B cell (primary cell): ENCODE results near the gene ST6GAL2. TPM values are rescaled to one million over a fixed set of nuclear protein-coding genes. Genes with fewer than 3 reads are reported as not detected.

Experiments
- ATAC-seq: fragments of 200-7000 bp; cut with Tn5 transposase; one replicate; pipeline ENCODE4 v1.10.0; 2021; ENCODE audit warnings: low read depth, mild to moderate bottlenecking, moderate number of reproducible peaks, moderate library complexity
- CTCF ChIA-PET: fragments of 350-600 bp; sonication (Branson Sonifier 250); formaldehyde crosslinking; loops from one replicate; lab custom pipeline; 2021; ENCODE audit warnings: antibody characterized with exemption, inconsistent platforms; lab: Charles Lee
- POLR2A ChIA-PET: fragments of 350-600 bp; sonication (Branson Sonifier 250); formaldehyde crosslinking; loops from one replicate; lab custom pipeline; 2021; ENCODE audit warnings: antibody characterized with exemption; lab: Charles Lee
- DNase-seq: peaks from one replicate; pipeline ENCODE4 v3.0.0; 2013
- H2AFZ ChIP-seq: 2 replicates; pipeline ENCODE4 v1.6.1; 2012; ENCODE audit warnings: mild to moderate bottlenecking, low read depth, low read length; ENCODE audit not compliant: insufficient read depth, poor library complexity, severe bottlenecking
- H3K27ac ChIP-seq, 2 donors: 1 replicate in 1 of 2; 2 replicates in 1 of 2; pipeline ENCODE4 v1.5.1; 2012 to 2013; ENCODE audit warnings: low read length in 2 of 2, mild to moderate bottlenecking in 2 of 2, moderate library complexity in 1 of 2
- H3K27me3 ChIP-seq, 4 experiments: fragments of 200-600 bp in 1 of 4; sonication (generic) in 1 of 4; replicated peaks in 1 of 4; 1 replicate in 2 of 4; 2 replicates in 2 of 4; pipeline versions ENCODE4 v1.6.1 to v1.7.0; 2013 to 2016; ENCODE audit warnings: low read length in 3 of 4, mild to moderate bottlenecking in 2 of 4, mixed read lengths in 1 of 4, moderate library complexity in 1 of 4; ENCODE audit not compliant: insufficient read depth in 4 of 4, control insufficient read depth in 3 of 4; ENCODE audit errors: control extremely low read depth in 1 of 4
- H3K36me3 ChIP-seq, 2 experiments: replicated peaks in 1 of 2; 1 replicate in 1 of 2; 2 replicates in 1 of 2; pipeline versions ENCODE4 v1.6.1 to v1.7.1; 2013; ENCODE audit warnings: low read length in 1 of 2; ENCODE audit not compliant: insufficient read depth in 2 of 2, control insufficient read depth in 1 of 2; ENCODE audit errors: control extremely low read depth in 1 of 2, extremely low read depth in 1 of 2
- H3K4me1 ChIP-seq, 2 donors: fragments of 200-600 bp in 1 of 2; sonication (generic) in 1 of 2; 1 replicate in 1 of 2; 2 replicates in 1 of 2; pipeline versions ENCODE4 v1.5.1 to v1.6.1; 2013 to 2017; ENCODE audit warnings: low read length in 2 of 2; ENCODE audit not compliant: control insufficient read depth in 2 of 2, insufficient read depth in 2 of 2
- H3K4me2 ChIP-seq: replicated peaks from 2 replicates; pipeline ENCODE3; 2012; ENCODE audit warnings: mild to moderate bottlenecking, low read depth, low read length; ENCODE audit not compliant: poor library complexity, severe bottlenecking
- H3K4me3 ChIP-seq, 5 experiments: fragments of 200-600 bp in 1 of 5; sonication (generic) in 1 of 5; 1 replicate in 3 of 5; 2 replicates in 2 of 5; pipeline versions ENCODE4 v1.5.1 to v1.7.0; 2011 to 2016; ENCODE audit warnings: low read length in 4 of 5, mild to moderate bottlenecking in 4 of 5, low read depth in 2 of 5, control low read depth in 1 of 5, moderate library complexity in 1 of 5; ENCODE audit not compliant: insufficient read depth in 1 of 5; ENCODE audit errors: control extremely low read depth in 1 of 5, extremely low read depth in 1 of 5
- H3K79me2 ChIP-seq: fragments of 200-600 bp; sonication (generic); one replicate; pipeline ENCODE4 v1.6.0; 2016; ENCODE audit warnings: low read length; ENCODE audit not compliant: control insufficient read depth, insufficient read depth
- H3K9ac ChIP-seq: fragments of 200-600 bp; sonication (generic); 2 replicates; pipeline ENCODE4 v1.6.1; 2017; ENCODE audit warnings: mild to moderate bottlenecking, low read length, moderate library complexity
- H3K9me3 ChIP-seq, 3 donors: one replicate each; pipeline versions ENCODE4 v1.6.1 to v1.7.1; 2013; ENCODE audit warnings: low read length in 2 of 3; ENCODE audit not compliant: control insufficient read depth in 2 of 3, insufficient read depth in 1 of 3; ENCODE audit errors: control extremely low read depth in 1 of 3
- H4K20me1 ChIP-seq: 2 replicates; pipeline ENCODE4 v1.6.0; 2012; ENCODE audit warnings: mild to moderate bottlenecking, low read length; ENCODE audit not compliant: insufficient read depth, control insufficient read depth, poor library complexity, severe bottlenecking
- H3K27ac Mint-ChIP-seq: one replicate; pipeline ENCODE4 v1.8.0; 2021; ENCODE audit warnings: mixed read lengths
- H3K27me3 Mint-ChIP-seq: one replicate; pipeline ENCODE4 v1.8.0; 2021; ENCODE audit warnings: mixed read lengths
- H3K4me1 Mint-ChIP-seq: one replicate; pipeline ENCODE4 v1.8.0; 2021; ENCODE audit warnings: mixed read lengths
- H3K4me3 Mint-ChIP-seq: one replicate; pipeline ENCODE4 v1.8.0; 2021; ENCODE audit warnings: mixed read lengths
- H3K9me3 Mint-ChIP-seq: one replicate; pipeline ENCODE4 v1.8.0; 2022; ENCODE audit warnings: mixed read lengths; ENCODE audit not compliant: insufficient read depth
- EZH2 ChIP-seq: IDR thresholded peaks from 2 replicates; pipeline ENCODE4 v1.6.1; 2012; ENCODE audit warnings: borderline replicate concordance, low read depth, mild to moderate bottlenecking, moderate library complexity, low read length; ENCODE audit not compliant: insufficient read depth, poor library complexity, severe bottlenecking
- WGBS: methylation state at CpG from one replicate; pipeline ENCODE4 v1.1.5; 2013; ENCODE audit warnings: missing lambda C conversion rate; ENCODE audit not compliant: insufficient coverage; 5-methylcytosine and 5-hydroxymethylcytosine counted together
- intact Hi-C: fragments of 100-400 bp; cut with micrococcal nuclease; formaldehyde crosslinking; loops from one replicate; pipeline ENCODE4 v1.10.0; 2022
- polyA plus RNA-seq: library from polyadenylated mRNA; depleted of rRNA; stranded (reverse); fragments of >200 nt; gene quantifications from 2 replicates; pipeline ENCODE4 v1.2.3, GENCODE V29; 2012
- total RNA-seq, 2 donors: library from RNA; stranded (reverse); fragments of 120-200 nt in 1 of 2; gene quantifications; 1 replicate in 1 of 2; 2 replicates in 1 of 2; pipeline versions ENCODE4 v1.2.3 to v1.2.4, GENCODE V29; 2013 to 2022
- TF ChIP-seq, protein P1 (sequence below): fragments of 200-600 bp; IDR thresholded peaks from one replicate; pipeline ENCODE4 v1.8.0; 2022; ENCODE audit warnings: antibody characterized with exemption, mild to moderate bottlenecking

The ST6GAL2 gene
- total and polyA plus RNA-seq, 2 donors (not counting 1 experiment from before 2014, with no cell fraction given) = not detected

DNA sequence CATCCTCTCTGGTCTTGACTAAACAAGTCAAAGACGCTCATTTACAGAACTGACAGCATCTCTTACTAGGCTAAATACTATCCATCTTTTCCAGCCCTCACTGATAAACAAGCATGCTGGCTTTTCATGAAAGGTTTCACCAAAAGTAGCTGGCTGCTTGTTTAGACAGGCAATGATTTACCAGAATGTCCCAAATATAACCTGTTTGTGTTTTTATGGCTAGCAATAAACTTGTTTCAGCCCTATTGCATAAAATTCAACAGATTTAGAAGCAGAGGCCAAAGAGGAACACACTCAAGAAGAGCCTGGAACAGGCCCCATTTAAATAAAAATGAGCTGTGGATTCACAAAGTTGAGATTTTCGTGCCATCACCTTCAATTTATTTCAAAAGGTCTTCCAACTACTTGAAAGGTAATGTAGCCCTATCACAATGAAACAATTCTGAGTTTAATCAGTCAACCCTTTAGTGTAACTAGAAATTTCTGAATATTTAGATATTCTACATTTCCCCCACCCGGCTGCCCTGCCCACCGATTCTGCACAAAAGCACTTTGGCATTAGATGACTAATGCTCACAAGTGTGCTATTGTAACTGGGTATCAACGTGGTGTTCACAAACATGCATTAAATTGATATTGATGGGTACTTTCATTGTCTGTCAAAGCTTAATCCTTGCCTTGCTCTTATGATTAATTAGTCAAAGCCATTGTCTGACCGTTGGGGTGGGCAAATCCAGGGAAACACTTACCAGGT, 54.0 kb downstream of the ST6GAL2 start:
- Histone ChIP-seq H3K36me3 (no peaks in the 10 kb centered on the region), H3K4me2 (no peak overlapping the region), H3K27ac (no peak overlapping the region), H3K79me2 (no peaks in the 10 kb centered on the region), H3K4me1 (no peaks in the 10 kb centered on the region), H3K9me3 (no peaks in the 10 kb centered on the region), H3K4me3 (no peak overlapping the region), H3K27me3 (no peaks in the 10 kb centered on the region), H2AFZ (no peak overlapping the region), H3K9ac (no peak overlapping the region), H4K20me1 (no peaks in the 10 kb centered on the region)
- Mint-ChIP-seq H3K27ac (no peak overlapping the region), H3K27me3 (no peaks in the 10 kb centered on the region), H3K4me3 (no peak overlapping the region), H3K4me1 (no peaks in the 10 kb centered on the region), H3K9me3 (no peaks in the 10 kb centered on the region)
- ATAC-seq (no peak), DNase-seq (no peak)
- POLR2A ChIA-PET = no interaction called here
- intact Hi-C loops = no loop called here
- TF ChIP-seq, protein P1, sequence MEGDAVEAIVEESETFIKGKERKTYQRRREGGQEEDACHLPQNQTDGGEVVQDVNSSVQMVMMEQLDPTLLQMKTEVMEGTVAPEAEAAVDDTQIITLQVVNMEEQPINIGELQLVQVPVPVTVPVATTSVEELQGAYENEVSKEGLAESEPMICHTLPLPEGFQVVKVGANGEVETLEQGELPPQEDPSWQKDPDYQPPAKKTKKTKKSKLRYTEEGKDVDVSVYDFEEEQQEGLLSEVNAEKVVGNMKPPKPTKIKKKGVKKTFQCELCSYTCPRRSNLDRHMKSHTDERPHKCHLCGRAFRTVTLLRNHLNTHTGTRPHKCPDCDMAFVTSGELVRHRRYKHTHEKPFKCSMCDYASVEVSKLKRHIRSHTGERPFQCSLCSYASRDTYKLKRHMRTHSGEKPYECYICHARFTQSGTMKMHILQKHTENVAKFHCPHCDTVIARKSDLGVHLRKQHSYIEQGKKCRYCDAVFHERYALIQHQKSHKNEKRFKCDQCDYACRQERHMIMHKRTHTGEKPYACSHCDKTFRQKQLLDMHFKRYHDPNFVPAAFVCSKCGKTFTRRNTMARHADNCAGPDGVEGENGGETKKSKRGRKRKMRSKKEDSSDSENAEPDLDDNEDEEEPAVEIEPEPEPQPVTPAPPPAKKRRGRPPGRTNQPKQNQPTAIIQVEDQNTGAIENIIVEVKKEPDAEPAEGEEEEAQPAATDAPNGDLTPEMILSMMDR = no peak
- TF ChIP-seq EZH2 = no peak
- CTCF ChIA-PET = no interaction called here
- 64% methylated on average over 2 of the region's 6 CpGs for WGBS

DNA sequence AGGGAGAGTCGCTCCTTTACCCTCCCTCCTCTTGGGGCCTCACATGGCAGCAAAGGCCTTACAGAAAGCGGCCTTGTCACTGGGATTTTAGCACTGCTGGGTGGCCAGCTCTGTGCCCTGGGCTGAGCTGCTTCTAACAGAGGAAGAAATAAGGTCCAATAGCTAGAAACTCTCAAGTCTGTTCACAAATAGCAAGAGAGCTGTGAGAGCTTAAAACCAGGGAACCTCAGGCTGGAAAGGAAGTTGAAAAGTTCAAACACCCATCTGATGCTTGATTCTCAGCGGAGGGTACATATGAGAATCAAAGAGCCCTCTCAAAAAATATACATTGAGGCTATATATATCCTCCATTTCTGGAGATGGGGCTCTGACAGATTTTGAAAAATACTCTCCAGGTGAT, 54.7 kb downstream of the ST6GAL2 start:
- Mint-ChIP-seq H3K9me3 (no peaks in the 10 kb centered on the region), H3K27ac (no peak overlapping the region), H3K4me1 (no peaks in the 10 kb centered on the region), H3K4me3 (no peak overlapping the region), H3K27me3 (no peaks in the 10 kb centered on the region)
- H3K4me2 ChIP-seq = no peak overlapping the region
- ATAC-seq = no peak
- no peaks in the 10 kb centered on the region for H3K4me1 ChIP-seq
- ChIA-PET POLR2A (no interaction called here), CTCF (no interaction called here)
- H3K9me3 ChIP-seq = no peaks in the 10 kb centered on the region
- no peak overlapping the region for H3K4me3 ChIP-seq
- H3K36me3 ChIP-seq = no peaks in the 10 kb centered on the region
- no peaks in the 10 kb centered on the region for H3K79me2 ChIP-seq
- H3K9ac ChIP-seq = no peak overlapping the region
- TF ChIP-seq, protein P1 = no peak
- TF ChIP-seq EZH2 = no peak
- no peak overlapping the region for H3K27ac ChIP-seq
- no peak overlapping the region for H2AFZ ChIP-seq
- DNase-seq = no peak
- WGBS = 67% methylated on average over 1 of the region's 3 CpGs
- H3K27me3 ChIP-seq = no peaks in the 10 kb centered on the region
- H4K20me1 ChIP-seq = no peaks in the 10 kb centered on the region
- intact Hi-C loops = no loop called here
